HG03139 (cell line): ENCODE data around the gene CTSA.
"Not testable (repeated sequence)": the region's sequence is repeated elsewhere in the genome, so short reads cannot be mapped to it uniquely, and the experiment has no call there.

Experiments
- ATAC-seq: cut with Tn5 transposase; IDR thresholded peaks from one replicate; pipeline ENCODE4 v1.9.1; 2021; ENCODE audit not compliant: unreplicated experiment

Gene CTSA

GRCh38 chr20:45863543-45864470, 27.3 kb upstream of the CTSA start:
- no peak for ATAC-seq

- ATAC-seq: no peak
Measured at GRCh38 chr20:45866454-45866853, 24.7 kb upstream of the CTSA start.

GRCh38 chr20:45867136-45867818, 23.9 kb upstream of the CTSA start:
- no peak for ATAC-seq

- ATAC-seq: no peak
Measured at GRCh38 chr20:45867819-45868176, 23.3 kb upstream of the CTSA start.

GRCh38 chr20:45872626-45873025, 18.5 kb upstream of the CTSA start:
- no peak for ATAC-seq

- no peak for ATAC-seq
Measured at GRCh38 chr20:45873409-45874103, 17.6 kb upstream of the CTSA start.

GRCh38 chr20:45874104-45874481, 17.0 kb upstream of the CTSA start:
- not testable (repeated sequence) for ATAC-seq

- no peak for ATAC-seq
Measured at GRCh38 chr20:45874576-45874975, 16.6 kb upstream of the CTSA start.

GRCh38 chr20:45878076-45878761, 12.9 kb upstream of the CTSA start:
- ATAC-seq: no peak

- ATAC-seq: peak; percentile 92
Measured at GRCh38 chr20:45880988-45881788, 9.9 kb upstream of the CTSA start, which contains the start of gene ZSWIM1. TSS of gene ZSWIM1 (plus strand) at chr20:45881227. CDS start at chr20:45882593, 1,366 bp downstream.

- ATAC-seq: no peak
Measured at GRCh38 chr20:45882469-45883099, 8.6 kb upstream of the CTSA start.

GRCh38 chr20:45883100-45883469, 8.1 kb upstream of the CTSA start:
- ATAC-seq: no peak

GRCh38 chr20:45886590-45887345, 4.4 kb upstream of the CTSA start:
- no peak for ATAC-seq

- no peak for ATAC-seq
Measured at GRCh38 chr20:45887346-45887715, 3.8 kb upstream of the CTSA start, which contains the start of gene SPATA25. TSS of gene SPATA25 (minus strand) at chr20:45887622. CDS start at chr20:45887590, 32 bp downstream.

GRCh38 chr20:45888681-45889080, 2.5 kb upstream of the CTSA start:
- no peak for ATAC-seq

- no peak for ATAC-seq
Measured at GRCh38 chr20:45890077-45890984, 804 bp upstream of the CTSA start.

GRCh38 chr20:45892049-45892825, 1.1 kb downstream of the CTSA start:
- no peak for ATAC-seq
